Keratinocyte (primary cell): ENCODE measurements around the gene AK9. TPM values are rescaled to one million over a fixed set of nuclear protein-coding genes. Genes with fewer than 3 reads are reported as not detected.

Experiments
- DNase-seq: peaks from one replicate; pipeline ENCODE4 v3.0.0-alpha.2; 2011; ENCODE audit warnings: low read depth, missing footprints, low spot score
- FAIRE-seq: peaks from 2 replicates; lab custom pipeline; 2011; peaks lifted over from hg19 to GRCh38; lab: Jason Lieb, UNC
- H2AFZ ChIP-seq: 2 replicates; pipeline ENCODE4 v1.6.0; 2012; ENCODE audit warnings: low read length, control low read depth, inconsistent platforms; ENCODE audit not compliant: control insufficient read depth
- H3K27ac ChIP-seq: 2 replicates; pipeline ENCODE4 v1.5.1; 2011; ENCODE audit warnings: low read length; ENCODE audit not compliant: control insufficient read depth, insufficient read depth
- H3K27me3 ChIP-seq: 3 replicates; pipeline ENCODE4 v1.6.0; 2011; ENCODE audit warnings: low read length; ENCODE audit not compliant: control insufficient read depth, insufficient read depth; ENCODE audit errors: extremely low read depth
- H3K36me3 ChIP-seq, 2 experiments: 2 replicates in 1 of 2; 3 replicates in 1 of 2; pipeline ENCODE4 v1.5.1; 2011; ENCODE audit warnings: low read length in 2 of 2, mild to moderate bottlenecking in 1 of 2; ENCODE audit not compliant: control insufficient read depth in 2 of 2, insufficient read depth in 2 of 2; ENCODE audit errors: extremely low read depth in 1 of 2
- H3K4me1 ChIP-seq: 3 replicates; pipeline ENCODE4 v1.5.1; 2011; ENCODE audit warnings: low read length; ENCODE audit not compliant: control insufficient read depth, insufficient read depth; ENCODE audit errors: extremely low read depth
- H3K4me2 ChIP-seq: 3 replicates; pipeline ENCODE4 v1.6.0; 2011; ENCODE audit warnings: low read depth, low read length; ENCODE audit not compliant: control insufficient read depth, insufficient read depth; ENCODE audit errors: extremely low read depth
- H3K4me3 ChIP-seq, 3 experiments: fragments of 200-600 bp in 1 of 3; sonication (generic) in 1 of 3; 2 replicates in 2 of 3; 3 replicates in 1 of 3; pipeline ENCODE4 v1.5.1; 2011 to 2016; ENCODE audit warnings: low read length in 3 of 3, mild to moderate bottlenecking in 3 of 3, control low read depth in 2 of 3, inconsistent platforms in 1 of 3, low read depth in 1 of 3, mixed read lengths in 1 of 3, mixed run types in 1 of 3, moderate library complexity in 1 of 3; ENCODE audit not compliant: control insufficient read depth in 2 of 3, insufficient read depth in 2 of 3; ENCODE audit errors: extremely low read depth in 1 of 3
- H3K79me2 ChIP-seq: 2 replicates; pipeline ENCODE4 v1.6.0; 2012; ENCODE audit warnings: low read length; ENCODE audit not compliant: control insufficient read depth, insufficient read depth
- H3K9ac ChIP-seq: 3 replicates; pipeline ENCODE4 v1.6.0; 2011; ENCODE audit warnings: low read length; ENCODE audit not compliant: control insufficient read depth, insufficient read depth; ENCODE audit errors: extremely low read depth
- H3K9me1 ChIP-seq: 3 replicates; pipeline ENCODE4 v1.6.0; 2011; ENCODE audit warnings: low read length; ENCODE audit not compliant: control insufficient read depth, insufficient read depth; ENCODE audit errors: extremely low read depth
- H3K9me3 ChIP-seq: 2 replicates; pipeline ENCODE4 v1.5.1; 2012; ENCODE audit warnings: low read depth, low read length; ENCODE audit not compliant: control insufficient read depth
- H4K20me1 ChIP-seq: 3 replicates; pipeline ENCODE4 v1.6.0; 2011; ENCODE audit warnings: low read length; ENCODE audit not compliant: control insufficient read depth, insufficient read depth; ENCODE audit errors: extremely low read depth
- CTCF ChIP-seq, 3 experiments: IDR thresholded peaks in 1 of 3; conservative IDR thresholded peaks in 1 of 3; optimal IDR thresholded peaks in 1 of 3; 2 replicates in 2 of 3; 3 replicates in 1 of 3; pipeline versions ENCODE3 to v1.5.1; 2011; ENCODE audit warnings: low read length in 3 of 3, mild to moderate bottlenecking in 3 of 3, moderate library complexity in 2 of 3, control low read depth in 1 of 3, inconsistent platforms in 1 of 3; ENCODE audit not compliant: insufficient read depth in 2 of 3; ENCODE audit errors: extremely low read depth in 1 of 3
- EZH2 ChIP-seq: IDR thresholded peaks from one replicate; pipeline ENCODE4 v1.6.1; 2012; ENCODE audit warnings: inconsistent platforms, mild to moderate bottlenecking, low read length, moderate library complexity
- dilution Hi-C: fragments of 300-500 bp; cut with MboI; formaldehyde crosslinking; loops from one replicate; pipeline ENCODE4 v1.7.0; 2020; ENCODE audit warnings: low sequenced_read_pairs; ENCODE audit not compliant: extremely low pct_ligation_motif_present
- polyA plus RNA-seq, 5 experiments: library from polyadenylated mRNA; depleted of rRNA in 3 of 5; stranded (reverse) in 3 of 5; stranded (forward) in 1 of 5; unstranded in 1 of 5; fragments of >200 nt; gene quantifications; 1 replicate in 1 of 5; 2 replicates in 3 of 5; 3 replicates in 1 of 5; pipeline versions ENCODE4 v1.2.1 to v1.2.3, GENCODE V29; 2011 to 2012; ENCODE audit warnings: missing spikeins in 2 of 5, low read depth in 1 of 5, low replicate concordance in 1 of 5

AK9 gene
- polyA plus RNA-seq, 1 donor (not counting 4 experiments of a cell fraction or from before 2014, with no cell fraction given), result 1.8 TPM

- no peak for FAIRE-seq
- H3K27ac ChIP-seq, result no peak overlapping the region
- no peak overlapping the region for H2AFZ ChIP-seq
Measured at GRCh38 chr6:109498052-109498451, 192.9 kb downstream of the AK9 start.

GRCh38 chr6:109496036-109496772 lies 194.8 kb downstream of the AK9 start:
- TF ChIP-seq CTCF (optimal IDR thresholded peaks at IDR 0.05 in 1 of 3, IDR thresholded peaks at IDR 0.05 in 1 of 3, conservative IDR thresholded peaks at IDR 0.05 in 1 of 3; ENCODE audit: extremely low read depth in 1 of 3, insufficient read depth in 2 of 3, low read length in 3 of 3) (no peak), EZH2 (no peak)

More at GRCh38 chr6:109498052-109498451, 192.9 kb downstream of the AK9 start:
- dilution Hi-C loops, result no loop called here
- H4K20me1 ChIP-seq, result no peaks in the 10 kb centered on the region
- H3K9ac ChIP-seq, result no peak overlapping the region
- no peaks in the 10 kb centered on the region for H3K36me3 ChIP-seq
- H3K9me3 ChIP-seq, result no peaks in the 10 kb centered on the region
- DNase-seq, result no peak
- H3K4me3 ChIP-seq, result no peak overlapping the region
- no peaks in the 10 kb centered on the region for H3K9me1 ChIP-seq
- peaks cover 6% of the 10 kb centered on the region for H3K27me3 ChIP-seq
- no peak for TF ChIP-seq EZH2
- TF ChIP-seq CTCF (optimal IDR thresholded peaks at IDR 0.05 in 1 of 3, IDR thresholded peaks at IDR 0.05 in 1 of 3, conservative IDR thresholded peaks at IDR 0.05 in 1 of 3; ENCODE audit: extremely low read depth in 1 of 3, insufficient read depth in 2 of 3, low read length in 3 of 3), result no peak
- H3K4me1 ChIP-seq, result no peaks in the 10 kb centered on the region
- H3K79me2 ChIP-seq, result no peaks in the 10 kb centered on the region
- H3K4me2 ChIP-seq, result no peak overlapping the region

More at GRCh38 chr6:109496036-109496772, 194.8 kb downstream of the AK9 start:
- no peak overlapping the region for H3K9ac ChIP-seq
- no peaks in the 10 kb centered on the region for H3K9me3 ChIP-seq
- H3K4me1 ChIP-seq, result no peaks in the 10 kb centered on the region
- no peaks in the 10 kb centered on the region for H3K79me2 ChIP-seq
- FAIRE-seq, result no peak
- peaks cover 6% of the 10 kb centered on the region for H3K27me3 ChIP-seq
- H3K27ac ChIP-seq, result no peak overlapping the region
- no peak for DNase-seq
- no peak overlapping the region for H2AFZ ChIP-seq
- H3K36me3 ChIP-seq, result no peaks in the 10 kb centered on the region
- H3K4me2 ChIP-seq, result no peak overlapping the region
- no peaks in the 10 kb centered on the region for H3K9me1 ChIP-seq
- dilution Hi-C loops, result no loop called here
- H3K4me3 ChIP-seq, result no peak overlapping the region
- no peaks in the 10 kb centered on the region for H4K20me1 ChIP-seq
